ENCODE results near the gene ARMH4.

DNA sequence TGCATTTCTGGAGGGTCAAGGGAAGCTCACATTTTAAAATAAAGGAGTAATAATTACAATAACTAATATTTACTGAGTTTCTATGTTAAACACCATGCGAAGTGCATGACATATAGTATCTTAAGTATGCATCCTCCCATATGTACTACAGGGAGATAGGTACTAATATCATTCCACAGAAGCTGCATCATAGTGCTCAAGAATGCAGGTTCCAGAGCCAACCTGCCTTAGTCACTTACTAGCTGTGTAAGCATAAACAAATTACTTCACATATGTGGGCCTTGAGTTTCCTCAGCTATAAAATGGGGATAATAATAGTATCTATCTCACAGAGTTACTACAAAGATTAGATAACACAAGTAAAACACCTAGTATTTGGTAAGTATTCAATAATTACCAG lies 18.3 kb downstream of the ARMH4 start:
- TF ChIP-seq, protein P1, sequence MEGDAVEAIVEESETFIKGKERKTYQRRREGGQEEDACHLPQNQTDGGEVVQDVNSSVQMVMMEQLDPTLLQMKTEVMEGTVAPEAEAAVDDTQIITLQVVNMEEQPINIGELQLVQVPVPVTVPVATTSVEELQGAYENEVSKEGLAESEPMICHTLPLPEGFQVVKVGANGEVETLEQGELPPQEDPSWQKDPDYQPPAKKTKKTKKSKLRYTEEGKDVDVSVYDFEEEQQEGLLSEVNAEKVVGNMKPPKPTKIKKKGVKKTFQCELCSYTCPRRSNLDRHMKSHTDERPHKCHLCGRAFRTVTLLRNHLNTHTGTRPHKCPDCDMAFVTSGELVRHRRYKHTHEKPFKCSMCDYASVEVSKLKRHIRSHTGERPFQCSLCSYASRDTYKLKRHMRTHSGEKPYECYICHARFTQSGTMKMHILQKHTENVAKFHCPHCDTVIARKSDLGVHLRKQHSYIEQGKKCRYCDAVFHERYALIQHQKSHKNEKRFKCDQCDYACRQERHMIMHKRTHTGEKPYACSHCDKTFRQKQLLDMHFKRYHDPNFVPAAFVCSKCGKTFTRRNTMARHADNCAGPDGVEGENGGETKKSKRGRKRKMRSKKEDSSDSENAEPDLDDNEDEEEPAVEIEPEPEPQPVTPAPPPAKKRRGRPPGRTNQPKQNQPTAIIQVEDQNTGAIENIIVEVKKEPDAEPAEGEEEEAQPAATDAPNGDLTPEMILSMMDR (IDR thresholded peaks at IDR 0.05; ENCODE audit: poor library complexity, severe bottlenecking): no peak
- no peak for TF ChIP-seq EZH2 (IDR thresholded peaks at IDR 0.05; ENCODE audit: borderline replicate concordance, insufficient read depth, low read length, poor library complexity, severe bottlenecking)

Data from neural cell (in vitro differentiated cells).